IMR-90 (cell line): ENCODE results near the gene NRXN2. TPM values are rescaled to one million over a fixed set of nuclear protein-coding genes. Genes with fewer than 3 reads are reported as not detected.

Experiments used
- ATAC-seq: fragments of 200-7000 bp; cut with Tn5 transposase; 2 replicates; pipeline ENCODE4 v1.9.1; 2020; ENCODE audit warnings: low read depth, mild to moderate bottlenecking, moderate library complexity
- BruUV-seq: library from RNA; stranded (reverse); fragments of 400-500 nt; replicated peaks from 2 replicates; lab custom pipeline; 2021; lab: Mats Ljungman, UMichigan
- CTCF ChIA-PET: fragments of 300-600 bp; formaldehyde crosslinking; extraction: SDS; loops from one replicate; lab custom pipeline; 2021; ENCODE audit warnings: antibody characterized with exemption; lab: Yijun Ruan, JAX
- POLR2A ChIA-PET: fragments of 300-600 bp; sonication (Branson Sonifier 250); formaldehyde crosslinking; loops from one replicate; lab custom pipeline; 2022; ENCODE audit warnings: antibody characterized with exemption; ENCODE audit not compliant: unreplicated experiment; lab: Charles Lee
- DNase-seq: peaks from one replicate; pipeline ENCODE4 v3.0.0; 2013
- H2AFZ ChIP-seq: replicated peaks from 2 replicates; pipeline ENCODE3; 2013; ENCODE audit warnings: low read length, mild to moderate bottlenecking; ENCODE audit not compliant: poor library complexity
- H2AK5ac ChIP-seq: 2 replicates; pipeline ENCODE4 v1.6.1; 2013; ENCODE audit warnings: low read depth, low read length, inconsistent platforms
- H2AK9ac ChIP-seq: replicated peaks from 2 replicates; pipeline ENCODE3; 2013; ENCODE audit warnings: mild to moderate bottlenecking, low read depth, low read length, moderate library complexity; ENCODE audit not compliant: poor library complexity
- H2BK120ac ChIP-seq: 2 replicates; pipeline ENCODE4 v1.6.1; 2013; ENCODE audit warnings: low read depth, low read length, inconsistent platforms
- H2BK15ac ChIP-seq: 3 replicates; pipeline ENCODE4 v1.6.1; 2013; ENCODE audit warnings: low read depth, low read length, inconsistent platforms
- H2BK20ac ChIP-seq: 2 replicates; pipeline ENCODE4 v1.6.1; 2013; ENCODE audit warnings: low read depth, mild to moderate bottlenecking, inconsistent platforms, low read length, moderate library complexity
- H2BK5ac ChIP-seq: 2 replicates; pipeline ENCODE4 v1.6.1; 2013; ENCODE audit warnings: mild to moderate bottlenecking, low read depth, low read length, inconsistent platforms; ENCODE audit not compliant: poor library complexity, severe bottlenecking
- H3K14ac ChIP-seq: replicated peaks from 2 replicates; pipeline ENCODE4 v1.6.1; 2013; ENCODE audit warnings: low read depth, low read length, inconsistent platforms
- H3K18ac ChIP-seq: 2 replicates; pipeline ENCODE4 v1.6.1; 2013; ENCODE audit warnings: low read depth, low read length, control low read depth
- H3K23ac ChIP-seq: 2 replicates; pipeline ENCODE4 v1.6.1; 2013; ENCODE audit warnings: low read depth, low read length, inconsistent platforms
- H3K27ac ChIP-seq: 2 replicates; pipeline ENCODE4 v1.5.1; 2013; ENCODE audit warnings: mild to moderate bottlenecking, control low read depth, low read length; ENCODE audit not compliant: insufficient read depth
- H3K27me3 ChIP-seq: 2 replicates; pipeline ENCODE4 v1.6.1; 2013; ENCODE audit warnings: low read length; ENCODE audit not compliant: control insufficient read depth, insufficient read depth
- H3K36me3 ChIP-seq: 2 replicates; pipeline ENCODE4 v1.6.1; 2013; ENCODE audit warnings: low read length, mixed read lengths; ENCODE audit not compliant: control insufficient read depth, insufficient read depth
- H3K4ac ChIP-seq: 2 replicates; pipeline ENCODE4 v1.6.1; 2013; ENCODE audit warnings: low read depth, low read length, inconsistent platforms
- H3K4me1 ChIP-seq: 2 replicates; pipeline ENCODE4 v1.6.1; 2013; ENCODE audit warnings: low read length, mixed read lengths; ENCODE audit not compliant: control insufficient read depth, insufficient read depth
- H3K4me2 ChIP-seq: 2 replicates; pipeline ENCODE4 v1.6.1; 2013; ENCODE audit warnings: low read depth, mild to moderate bottlenecking, control low read depth, low read length, moderate library complexity
- H3K4me3 ChIP-seq: 2 replicates; pipeline ENCODE4 v1.5.1; 2013; ENCODE audit warnings: low read depth, mild to moderate bottlenecking, control low read depth, low read length, moderate library complexity; ENCODE audit not compliant: insufficient read depth
- H3K56ac ChIP-seq: 2 replicates; pipeline ENCODE4 v1.6.1; 2013; ENCODE audit warnings: low read length, inconsistent platforms; ENCODE audit not compliant: insufficient read depth; ENCODE audit errors: extremely low read depth
- H3K79me1 ChIP-seq, 2 experiments: 2 replicates each; pipeline ENCODE4 v1.6.1; 2013; ENCODE audit warnings: low read length in 2 of 2, inconsistent platforms in 1 of 2, low read depth in 1 of 2
- H3K9ac ChIP-seq: 2 replicates; pipeline ENCODE4 v1.6.1; 2013; ENCODE audit warnings: low read depth, low read length, control low read depth
- H3K9me1 ChIP-seq: 2 replicates; pipeline ENCODE4 v1.6.1; 2013; ENCODE audit warnings: low read length, inconsistent platforms; ENCODE audit not compliant: insufficient read depth
- H3K9me3 ChIP-seq: 2 replicates; pipeline ENCODE4 v1.6.1; 2013; ENCODE audit warnings: low read length; ENCODE audit not compliant: control insufficient read depth, insufficient read depth
- H4K20me1 ChIP-seq: 2 replicates; pipeline ENCODE4 v1.6.1; 2013; ENCODE audit warnings: low read length, inconsistent platforms; ENCODE audit not compliant: insufficient read depth
- H4K5ac ChIP-seq: 2 replicates; pipeline ENCODE4 v1.6.1; 2013; ENCODE audit warnings: mild to moderate bottlenecking, low read depth, low read length, control low read depth
- H4K8ac ChIP-seq, 2 experiments: 2 replicates each; pipeline ENCODE4 v1.6.1; 2013; ENCODE audit warnings: low read depth in 2 of 2, low read length in 2 of 2, control low read depth in 1 of 2, inconsistent platforms in 1 of 2
- H4K91ac ChIP-seq: 2 replicates; pipeline ENCODE4 v1.6.1; 2013; ENCODE audit warnings: low read depth, low read length, inconsistent platforms; ENCODE audit not compliant: insufficient read depth
- CEBPB ChIP-seq: IDR thresholded peaks from 2 replicates; pipeline ENCODE4 v1.6.1; 2012; ENCODE audit warnings: low read depth, low read length, improper control_type of control experiment
- FOS ChIP-seq: fragments of 150-350 bp; IDR thresholded peaks from 2 replicates; pipeline ENCODE4 v1.6.1; 2016; ENCODE audit warnings: low read depth, low read length
- MAZ ChIP-seq: IDR thresholded peaks from 2 replicates; pipeline ENCODE4 v1.6.1; 2012; ENCODE audit warnings: low read depth, mild to moderate bottlenecking, low read length, improper control_type of control experiment, moderate library complexity, borderline replicate concordance
- RAD21 ChIP-seq: IDR thresholded peaks from 2 replicates; pipeline ENCODE4 v1.6.1; 2012; ENCODE audit warnings: low read length, improper control_type of control experiment
- RFX5 ChIP-seq: IDR thresholded peaks from 2 replicates; pipeline ENCODE4 v1.8.0; 2012; ENCODE audit warnings: low read depth, mild to moderate bottlenecking, low read length, moderate library complexity
- SMC3 ChIP-seq: fragments of 150-350 bp; IDR thresholded peaks from 2 replicates; pipeline ENCODE4 v1.6.1; 2016; ENCODE audit warnings: low read depth, mild to moderate bottlenecking, antibody characterized with exemption, low read length, moderate library complexity
- WGBS, 2 experiments: methylation state at CpG; one replicate each; pipeline versions ENCODE4 v1.1.5 to v1.1.7; 2013; ENCODE audit warnings: missing lambda C conversion rate in 2 of 2; ENCODE audit not compliant: insufficient read length in 1 of 2; ENCODE audit errors: extremely low coverage in 2 of 2; 5-methylcytosine and 5-hydroxymethylcytosine counted together
- dilution Hi-C: fragments of 300-500 bp; cut with HindIII; formaldehyde crosslinking; loops from one replicate; pipeline ENCODE4 v1.14.3; 2018; ENCODE audit warnings: low sequenced_read_pairs; ENCODE audit not compliant: unreplicated experiment
- in situ Hi-C: fragments of 300-500 bp; cut with MboI; formaldehyde crosslinking; loops from 3 replicates; pipeline ENCODE4 v1.14.3; 2019; ENCODE audit warnings: low sequenced_read_pairs, inconsistent platforms, mixed read lengths
- intact Hi-C: fragments of 100-400 bp; cut with micrococcal nuclease; formaldehyde crosslinking; loops from 2 replicates; pipeline ENCODE4 v1.10.0; 2022
- polyA plus RNA-seq, 3 experiments: library from polyadenylated mRNA; depleted of rRNA; stranded (reverse); fragments of >200 nt; gene quantifications; 2 replicates each; pipeline ENCODE4 v1.2.3, GENCODE V29; 2012; ENCODE audit warnings: low replicate concordance in 1 of 3
- total RNA-seq: library from RNA; depleted of rRNA; stranded (reverse); fragments of >200 nt; gene quantifications from 2 replicates; pipeline ENCODE4 v1.2.3, GENCODE V29; 2012

Gene NRXN2
- total and polyA plus RNA-seq, 2 of the 4 experiments (the other 2 are of a cell fraction): 0.18 to 0.22 TPM

DNA sequence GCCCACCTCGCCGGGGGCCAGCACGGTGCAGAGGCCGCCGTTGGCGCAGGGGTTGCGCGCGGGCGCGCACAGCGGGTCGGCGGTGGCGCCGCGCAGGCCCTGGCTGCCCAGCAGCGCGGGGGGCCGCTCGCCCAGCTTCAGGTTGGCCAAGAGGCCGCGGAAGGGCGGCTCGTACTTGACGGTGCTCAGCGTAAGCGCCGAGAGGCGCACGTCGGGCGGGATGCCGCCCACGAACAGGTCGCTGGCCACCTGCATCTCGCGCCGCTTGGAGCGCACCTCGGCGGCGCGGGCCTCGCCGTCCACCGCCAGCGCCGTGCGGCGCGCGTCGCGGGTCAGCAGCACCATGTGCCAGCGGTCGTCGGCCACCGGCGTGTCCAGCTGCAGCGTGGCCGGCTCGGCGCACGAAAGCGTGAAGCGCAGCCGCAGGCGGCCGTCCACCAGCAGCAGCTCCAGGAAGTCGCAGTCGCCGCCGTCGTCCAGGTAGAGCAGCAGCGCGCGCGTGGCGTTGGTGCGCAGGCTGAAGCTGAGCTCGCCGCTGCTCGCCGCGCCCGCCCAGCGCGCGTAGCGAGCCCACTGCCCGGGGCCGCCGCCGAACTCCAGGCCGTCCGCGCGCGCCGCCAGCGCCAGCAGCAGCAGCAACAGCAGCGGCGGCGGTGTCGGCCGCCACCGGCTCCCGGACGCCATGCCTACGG, 9.8 kb downstream of the NRXN2 start:
- Histone ChIP-seq H3K79me1 (no peaks in the 10 kb centered on the region), H3K4me2 (no peak overlapping the region), H3K9me3 (no peaks in the 10 kb centered on the region), H3K4ac (no peak overlapping the region), H3K36me3 (no peaks in the 10 kb centered on the region), H3K9me1 (0 out of 2 replicates have a peak, but pooled peaks cover 4% of the 10 kb centered on the region), H3K27ac (no peak overlapping the region), H4K91ac (no peak overlapping the region), H3K56ac (no peak overlapping the region), H3K4me3 (no peak overlapping the region), H3K18ac (no peak overlapping the region), H2BK15ac (no peak overlapping the region), H4K5ac (no peak overlapping the region), H2BK120ac (no peak overlapping the region), H3K4me1 (no peaks in the 10 kb centered on the region; the same call in 1 of the 2 replicates), H2AFZ (peak overlapping the region; percentile 51), H3K23ac (no peak overlapping the region), H2BK5ac (no peak overlapping the region), H4K20me1 (0 out of 2 replicates have a peak, but pooled peaks cover 3% of the 10 kb centered on the region), H3K14ac (no peak overlapping the region), H3K27me3 (peaks cover 78% of the 10 kb centered on the region), H4K8ac (no peak overlapping the region), H2BK20ac (no peak overlapping the region), H3K9ac (no peak overlapping the region), H2AK9ac (no peak overlapping the region), H2AK5ac (no peak overlapping the region)
- WGBS, 2 experiments: 3% methylated on average over 65 of the region's 111 CpGs; no CpG with 5 or more reads in 1 of the 2 experiments
- CTCF ChIA-PET: no interaction called here
- ATAC-seq: peak; percentile 62
- DNase-seq: peak; percentile 37
- dilution Hi-C loops (no loop called here), intact Hi-C loops (loop anchor here (5.0 kb wide), 1 partner anchor 224 kb away; the partner anchor contains the start of gene GPHA2), in situ Hi-C loops (no loop called here)
- POLR2A ChIA-PET: no interaction called here
- TF ChIP-seq RFX5 (no peak), SMC3 (no peak), CEBPB (no peak), RAD21 (no peak), MAZ (no peak), FOS (no peak)
- no TSS peak for BruUV-seq
